ENCODE results near the gene GABPB2. TPM values are rescaled to one million over a fixed set of nuclear protein-coding genes. Genes with fewer than 3 reads are reported as not detected.

The GABPB2 gene
- total RNA-seq, 1 donor from 2014 or later: 4.1 TPM

DNA sequence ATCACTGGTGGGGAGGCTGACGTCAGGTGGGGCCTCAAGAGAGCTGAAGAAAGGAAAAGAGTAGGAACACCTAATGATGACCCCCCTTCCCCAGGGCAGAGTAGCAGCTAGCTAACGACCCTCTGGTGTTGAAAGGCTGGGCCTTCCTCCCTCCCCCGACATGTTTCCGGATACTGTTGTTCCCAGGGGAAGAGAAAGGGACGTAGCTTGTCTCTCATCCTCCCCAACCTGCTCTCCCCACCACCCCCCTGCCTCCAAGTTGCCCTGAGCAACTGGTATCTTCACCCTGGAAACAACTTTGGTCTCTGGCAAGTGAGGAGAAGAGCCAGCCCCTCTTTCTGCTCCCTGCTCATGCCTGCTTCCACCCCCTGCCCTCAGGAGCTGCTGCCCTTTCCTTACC is 73.4 kb downstream of the GABPB2 start:
- H3K4me3 Mint-ChIP-seq (ENCODE audit: unreplicated experiment): peak overlapping the region; percentile 97
- TF ChIP-seq, protein P1, sequence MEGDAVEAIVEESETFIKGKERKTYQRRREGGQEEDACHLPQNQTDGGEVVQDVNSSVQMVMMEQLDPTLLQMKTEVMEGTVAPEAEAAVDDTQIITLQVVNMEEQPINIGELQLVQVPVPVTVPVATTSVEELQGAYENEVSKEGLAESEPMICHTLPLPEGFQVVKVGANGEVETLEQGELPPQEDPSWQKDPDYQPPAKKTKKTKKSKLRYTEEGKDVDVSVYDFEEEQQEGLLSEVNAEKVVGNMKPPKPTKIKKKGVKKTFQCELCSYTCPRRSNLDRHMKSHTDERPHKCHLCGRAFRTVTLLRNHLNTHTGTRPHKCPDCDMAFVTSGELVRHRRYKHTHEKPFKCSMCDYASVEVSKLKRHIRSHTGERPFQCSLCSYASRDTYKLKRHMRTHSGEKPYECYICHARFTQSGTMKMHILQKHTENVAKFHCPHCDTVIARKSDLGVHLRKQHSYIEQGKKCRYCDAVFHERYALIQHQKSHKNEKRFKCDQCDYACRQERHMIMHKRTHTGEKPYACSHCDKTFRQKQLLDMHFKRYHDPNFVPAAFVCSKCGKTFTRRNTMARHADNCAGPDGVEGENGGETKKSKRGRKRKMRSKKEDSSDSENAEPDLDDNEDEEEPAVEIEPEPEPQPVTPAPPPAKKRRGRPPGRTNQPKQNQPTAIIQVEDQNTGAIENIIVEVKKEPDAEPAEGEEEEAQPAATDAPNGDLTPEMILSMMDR (IDR thresholded peaks at IDR 0.05; ENCODE audit: unreplicated experiment): no peak
- peak; percentile 50 for DNase-seq (ENCODE audit: low spot score)
- peaks cover 32% of the 10 kb centered on the region for H3K36me3 Mint-ChIP-seq (ENCODE audit: low read depth, unreplicated experiment)
- H3K27me3 Mint-ChIP-seq (ENCODE audit: unreplicated experiment): peaks cover 15% of the 10 kb centered on the region
- H3K4me1 Mint-ChIP-seq (ENCODE audit: unreplicated experiment): peaks cover 48% of the 10 kb centered on the region
- peak overlapping the region; percentile 95 for H3K27ac Mint-ChIP-seq (ENCODE audit: unreplicated experiment)
- no peaks in the 10 kb centered on the region for H3K9me3 Mint-ChIP-seq (ENCODE audit: unreplicated experiment)

DNA sequence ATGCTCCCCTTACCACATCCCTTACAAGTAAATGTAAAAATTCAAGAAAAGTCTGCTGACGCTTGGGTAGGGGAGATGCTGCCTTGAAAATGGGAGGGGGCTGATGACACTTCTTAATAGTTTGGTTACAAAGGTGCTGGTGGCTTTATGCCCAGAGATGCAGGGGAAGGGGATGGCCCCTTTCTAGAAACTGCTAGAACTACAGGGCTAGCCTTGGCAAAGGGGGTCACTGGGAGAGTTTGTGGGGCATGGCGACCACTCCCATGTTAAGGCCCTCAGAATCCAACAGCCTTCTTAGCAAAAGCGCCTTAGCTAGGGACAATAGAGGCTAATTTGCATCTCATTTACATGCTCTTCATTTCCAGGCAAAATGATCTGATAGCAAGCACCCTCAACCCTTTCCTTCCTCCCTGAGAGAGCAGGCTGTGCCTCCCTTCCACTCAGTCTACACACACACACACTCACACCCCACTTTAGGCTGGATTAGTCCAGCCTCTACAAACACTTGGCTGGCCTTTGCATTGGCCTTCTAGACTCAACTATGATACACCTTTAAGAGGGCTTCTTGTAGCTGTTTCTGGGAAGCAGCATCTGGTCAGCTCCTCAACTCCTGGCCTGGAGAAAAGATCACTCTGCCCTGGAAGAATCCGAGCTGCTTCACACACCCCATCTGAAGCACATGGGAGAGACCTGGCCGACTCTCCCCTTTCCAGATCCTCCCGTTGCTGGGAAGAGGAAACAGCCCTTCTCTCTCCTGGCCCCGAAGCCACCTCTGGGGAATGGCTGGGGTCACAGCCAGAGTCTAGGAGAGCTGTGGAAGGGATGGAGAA is 74.1 kb downstream of the GABPB2 start:
- peaks cover 49% of the 10 kb centered on the region for H3K4me1 Mint-ChIP-seq (ENCODE audit: unreplicated experiment)
- peak overlapping the region; percentile 95 for H3K27ac Mint-ChIP-seq (ENCODE audit: unreplicated experiment)
- peaks cover 12% of the 10 kb centered on the region for H3K27me3 Mint-ChIP-seq (ENCODE audit: unreplicated experiment)
- TF ChIP-seq, protein P1 (IDR thresholded peaks at IDR 0.05; ENCODE audit: unreplicated experiment): no peak
- H3K4me3 Mint-ChIP-seq (ENCODE audit: unreplicated experiment): peak overlapping the region; percentile 97
- no peak for DNase-seq (ENCODE audit: low spot score)
- no peaks in the 10 kb centered on the region for H3K9me3 Mint-ChIP-seq (ENCODE audit: unreplicated experiment)
- H3K36me3 Mint-ChIP-seq (ENCODE audit: low read depth, unreplicated experiment): peaks cover 26% of the 10 kb centered on the region

DNA sequence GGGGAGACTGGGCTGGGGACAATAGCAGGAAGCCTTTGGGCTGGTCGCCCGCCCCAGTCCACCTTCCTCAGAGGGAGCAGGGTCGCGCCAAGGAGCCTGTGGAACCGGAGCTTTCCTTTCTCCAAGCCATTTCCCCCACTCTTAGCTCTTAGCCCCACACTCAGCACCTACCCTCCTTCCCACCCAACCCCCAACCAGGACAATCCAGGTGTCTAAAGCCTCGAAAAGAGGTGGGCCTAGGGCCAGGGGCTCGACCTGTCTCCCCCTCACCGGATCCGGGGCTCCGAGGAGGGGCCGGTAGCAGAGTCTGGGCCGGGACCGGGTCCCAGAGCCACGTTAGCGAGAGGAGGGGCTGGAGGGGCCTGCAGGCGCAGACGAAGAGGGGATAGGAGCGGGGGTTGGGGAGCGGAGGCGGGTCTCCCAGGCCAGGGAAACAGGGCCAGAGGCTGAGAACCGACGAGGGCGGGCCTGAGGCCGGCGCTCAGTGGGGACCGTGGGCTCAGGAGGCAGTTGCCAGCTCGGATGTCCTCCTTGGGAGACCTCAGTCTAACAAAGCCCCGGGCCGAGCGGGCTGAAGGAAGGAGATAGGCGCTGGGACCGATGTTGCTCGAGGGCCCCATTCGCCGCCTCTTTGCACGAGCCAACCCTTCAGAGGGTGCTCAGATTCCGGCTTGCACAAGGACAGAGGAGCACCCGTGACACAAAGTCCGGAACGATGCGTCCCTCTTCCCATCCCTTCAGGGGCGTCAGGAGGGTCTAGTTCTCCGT is 74.9 kb downstream of the GABPB2 start:
- Mint-ChIP-seq H3K4me3 (ENCODE audit: unreplicated experiment) (peak overlapping the region; percentile 97), H3K36me3 (ENCODE audit: low read depth, unreplicated experiment) (peaks cover 18% of the 10 kb centered on the region), H3K27ac (ENCODE audit: unreplicated experiment) (peak overlapping the region; percentile 95), H3K4me1 (ENCODE audit: unreplicated experiment) (peaks cover 57% of the 10 kb centered on the region), H3K9me3 (ENCODE audit: unreplicated experiment) (no peaks in the 10 kb centered on the region), H3K27me3 (ENCODE audit: unreplicated experiment) (peaks cover 8% of the 10 kb centered on the region)
- DNase-seq (ENCODE audit: low spot score): peak; percentile 42
- TF ChIP-seq, protein P1 (IDR thresholded peaks at IDR 0.05; ENCODE audit: unreplicated experiment): no peak

DNA sequence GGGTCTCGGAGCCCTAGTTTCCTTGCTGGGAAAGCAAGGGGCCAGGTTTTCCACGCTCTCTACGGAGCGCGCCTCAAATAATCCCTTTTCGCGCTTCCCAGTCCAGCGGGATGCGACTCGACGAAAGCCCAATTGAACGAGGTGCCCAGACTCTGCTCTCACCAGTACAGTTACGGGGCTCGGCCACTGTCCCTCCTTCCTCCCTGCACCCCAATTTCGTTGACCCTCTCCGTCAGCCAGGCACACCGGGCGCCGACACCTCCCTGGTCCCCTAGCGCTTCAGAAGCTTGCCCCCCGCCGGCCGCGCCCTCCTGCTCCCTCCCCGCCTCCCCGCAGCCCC is 75.5 kb downstream of the GABPB2 start:
- H3K27me3 Mint-ChIP-seq (ENCODE audit: unreplicated experiment): peaks cover 8% of the 10 kb centered on the region
- no peaks in the 10 kb centered on the region for H3K9me3 Mint-ChIP-seq (ENCODE audit: unreplicated experiment)
- no peak overlapping the region for H3K27ac Mint-ChIP-seq (ENCODE audit: unreplicated experiment)
- H3K36me3 Mint-ChIP-seq (ENCODE audit: low read depth, unreplicated experiment): peaks cover 18% of the 10 kb centered on the region
- no peak for DNase-seq (ENCODE audit: low spot score)
- peak overlapping the region; percentile 97 for H3K4me3 Mint-ChIP-seq (ENCODE audit: unreplicated experiment)
- peaks cover 57% of the 10 kb centered on the region for H3K4me1 Mint-ChIP-seq (ENCODE audit: unreplicated experiment)
- TF ChIP-seq, protein P1 (IDR thresholded peaks at IDR 0.05; ENCODE audit: unreplicated experiment): no peak
